Body of pancreas (tissue), 4 donors: ENCODE results near the gene EFCAB11.

ENCODE experiments used
- CTCF ChIP-seq, 7 experiments: fragments of 450-650 bp in 4 of 7; fragments of 200-600 bp in 3 of 7; sonication (generic) in 3 of 7; IDR thresholded peaks; one replicate each; pipeline ENCODE4 v1.5.1; 2016 to 2019; ENCODE audit warnings: antibody characterized with exemption in 7 of 7
- POLR2A ChIP-seq, 3 donors: fragments of 450-650 bp; IDR thresholded peaks; one replicate each; pipeline ENCODE4 v1.6.1; 2016; ENCODE audit warnings: antibody characterized with exemption in 3 of 3, mild to moderate bottlenecking in 2 of 3

GRCh38 chr14:89870316-89870715 is 84.2 kb downstream of the EFCAB11 start:
- TF ChIP-seq CTCF (IDR thresholded peaks at IDR 0.05) (no peak), POLR2A (IDR thresholded peaks at IDR 0.05) (no peak)
